Mucosa of rectum (tissue), 2 donors: ENCODE data around the gene ZNF319.

Experiments used
- H3K27ac ChIP-seq, 2 donors: one replicate each; pipeline ENCODE4 v1.7.0; 2013; ENCODE audit warnings: inconsistent platforms in 2 of 2, low read depth in 2 of 2, low read length in 2 of 2
- H3K27me3 ChIP-seq, 2 donors: one replicate each; pipeline ENCODE4 v1.7.0; 2013; ENCODE audit warnings: low read length in 2 of 2; ENCODE audit not compliant: control insufficient read depth in 2 of 2, insufficient read depth in 2 of 2
- H3K36me3 ChIP-seq, 2 donors: one replicate each; pipeline ENCODE4 v1.7.0; 2013; ENCODE audit warnings: low read length in 2 of 2; ENCODE audit not compliant: control insufficient read depth in 2 of 2, insufficient read depth in 2 of 2
- H3K4me1 ChIP-seq, 2 donors: one replicate each; pipeline ENCODE4 v1.7.0; 2013; ENCODE audit warnings: low read length in 2 of 2, mild to moderate bottlenecking in 1 of 2; ENCODE audit not compliant: control insufficient read depth in 2 of 2, insufficient read depth in 2 of 2
- H3K4me3 ChIP-seq, 2 donors: one replicate each; pipeline ENCODE4 v1.7.0; 2013; ENCODE audit warnings: low read length in 2 of 2
- H3K9ac ChIP-seq, 2 donors: one replicate each; pipeline ENCODE4 v1.7.0; 2013; ENCODE audit warnings: low read length in 2 of 2, low read depth in 1 of 2, mild to moderate bottlenecking in 1 of 2
- H3K9me3 ChIP-seq, 2 donors: one replicate each; pipeline ENCODE4 v1.7.0; 2013; ENCODE audit warnings: low read length in 2 of 2; ENCODE audit not compliant: control insufficient read depth in 2 of 2
- donor health status: healthy.
- donor health status: Normal muscosa, but diverticular disease.

ZNF319 gene

DNA sequence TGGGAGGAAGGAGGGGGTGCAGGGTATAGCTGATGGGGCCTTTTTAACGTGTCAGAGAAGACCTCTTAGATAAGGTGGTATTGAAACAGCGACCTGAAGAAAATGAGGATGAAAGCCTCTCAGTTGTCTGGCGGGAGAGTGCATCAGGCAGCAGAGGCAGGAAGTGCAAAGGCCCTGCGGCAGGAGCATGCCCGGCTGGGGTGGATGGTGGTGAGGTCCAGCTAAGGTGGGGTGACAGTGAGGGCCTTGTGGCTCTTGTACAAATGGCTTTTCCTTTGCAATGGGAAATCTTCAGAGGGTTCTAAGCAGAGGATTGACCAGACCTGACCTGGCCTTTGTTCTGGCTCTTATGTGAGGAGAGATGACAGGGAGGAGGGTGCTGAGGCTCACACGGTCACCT lies 36.5 kb upstream of the ZNF319 start:
- peaks cover 31 to 36% of the 10 kb centered on the region in 2 donors for H3K36me3 ChIP-seq

DNA sequence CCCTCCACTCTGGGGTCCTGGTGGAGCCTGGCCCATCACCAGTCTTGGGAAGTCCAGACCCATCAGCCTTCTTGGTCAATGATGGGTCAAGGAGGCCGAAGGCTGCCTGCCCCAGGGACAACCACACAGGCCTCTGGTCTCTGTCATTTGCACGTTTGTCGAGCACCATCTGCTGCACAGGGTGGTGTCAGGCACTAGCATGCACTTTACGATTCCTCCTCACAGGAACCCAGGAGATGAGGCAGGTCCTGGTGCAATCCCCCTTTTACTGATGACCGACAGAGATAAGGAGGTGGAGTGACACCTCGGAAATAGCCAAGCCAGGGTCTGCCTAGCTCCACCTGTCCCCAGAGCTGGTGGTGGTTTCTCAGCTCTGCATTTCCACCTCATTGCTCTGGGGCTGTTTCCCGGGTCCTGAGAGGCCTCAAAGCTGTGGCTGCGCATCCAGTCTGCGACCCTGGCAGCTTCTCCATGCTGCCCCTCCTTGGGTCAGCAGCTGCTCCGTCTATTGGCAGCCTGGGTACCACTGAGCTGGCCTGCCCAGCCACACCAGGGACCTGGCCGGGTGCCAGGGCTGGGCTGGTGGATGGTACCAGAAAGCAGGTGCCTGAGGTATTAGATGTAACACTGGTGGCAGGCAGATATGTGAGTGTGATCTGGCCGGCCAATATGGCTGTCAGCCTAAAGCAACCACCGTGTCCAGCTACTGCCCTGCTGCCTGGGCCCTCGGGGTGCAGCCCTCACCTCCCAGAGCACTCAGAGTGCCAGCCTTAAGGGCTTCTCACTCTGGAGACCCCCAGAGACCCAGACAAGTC lies 35.1 kb upstream of the ZNF319 start:
- Histone ChIP-seq H3K4me3 (no peak overlapping the region), H3K27ac (no peak overlapping the region), H3K27me3 (no peaks in the 10 kb centered on the region), H3K36me3 (peaks cover 27% of the 10 kb centered on the region in 2 donors), H3K9ac (no peak overlapping the region), H3K4me1 (peaks cover 0 to 3% of the 10 kb centered on the region in 2 donors), H3K9me3 (no peaks in the 10 kb centered on the region)

More for the DNA sequence above, 36.5 kb upstream of the ZNF319 start:
- no peak overlapping the region for H3K27ac ChIP-seq
- H3K9ac ChIP-seq = no peak overlapping the region
- no peak overlapping the region for H3K4me3 ChIP-seq
- no peaks in the 10 kb centered on the region for H3K27me3 ChIP-seq
- no peaks in the 10 kb centered on the region for H3K4me1 ChIP-seq
- H3K9me3 ChIP-seq = no peaks in the 10 kb centered on the region

DNA sequence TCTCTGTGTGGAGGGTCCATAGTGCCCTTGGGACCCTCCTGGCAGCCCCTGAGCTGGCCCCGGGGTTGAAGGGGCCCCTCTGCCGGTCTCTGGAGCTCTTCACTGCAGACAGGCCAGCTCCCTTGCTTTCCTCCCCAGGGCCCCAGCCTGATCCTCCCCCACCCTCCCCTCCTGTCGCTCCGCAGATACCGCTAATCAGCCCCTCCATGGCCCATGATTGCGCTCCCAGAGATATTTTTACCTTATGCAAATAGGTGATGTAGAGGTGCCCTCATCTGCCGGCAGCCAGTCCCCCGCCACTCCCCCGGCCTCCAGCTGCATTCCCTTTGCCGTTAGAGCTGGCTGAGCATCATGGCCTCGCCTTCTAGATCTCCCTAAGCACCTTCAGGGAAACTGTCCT lies 34.3 kb upstream of the ZNF319 start:
- Histone ChIP-seq H3K27ac (no peak overlapping the region), H3K4me1 (peaks cover 0 to 10% of the 10 kb centered on the region in 2 donors), H3K4me3 (no peak overlapping the region)

GRCh38 chr16:58034128-58034685 lies 33.7 kb upstream of the ZNF319 start:
- no peak overlapping the region for H3K4me3 ChIP-seq
- H3K27me3 ChIP-seq = no peaks in the 10 kb centered on the region
- no peaks in the 10 kb centered on the region for H3K9me3 ChIP-seq
- peaks cover 19% of the 10 kb centered on the region in 2 donors for H3K36me3 ChIP-seq
- no peak overlapping the region for H3K9ac ChIP-seq
- H3K4me1 ChIP-seq = peaks cover 1 to 15% of the 10 kb centered on the region in 2 donors
- H3K27ac ChIP-seq = no peak overlapping the region

More for the DNA sequence above, 34.3 kb upstream of the ZNF319 start:
- Histone ChIP-seq H3K36me3 (peaks cover 21 to 23% of the 10 kb centered on the region in 2 donors), H3K9ac (no peak overlapping the region), H3K9me3 (no peaks in the 10 kb centered on the region), H3K27me3 (no peaks in the 10 kb centered on the region)

DNA sequence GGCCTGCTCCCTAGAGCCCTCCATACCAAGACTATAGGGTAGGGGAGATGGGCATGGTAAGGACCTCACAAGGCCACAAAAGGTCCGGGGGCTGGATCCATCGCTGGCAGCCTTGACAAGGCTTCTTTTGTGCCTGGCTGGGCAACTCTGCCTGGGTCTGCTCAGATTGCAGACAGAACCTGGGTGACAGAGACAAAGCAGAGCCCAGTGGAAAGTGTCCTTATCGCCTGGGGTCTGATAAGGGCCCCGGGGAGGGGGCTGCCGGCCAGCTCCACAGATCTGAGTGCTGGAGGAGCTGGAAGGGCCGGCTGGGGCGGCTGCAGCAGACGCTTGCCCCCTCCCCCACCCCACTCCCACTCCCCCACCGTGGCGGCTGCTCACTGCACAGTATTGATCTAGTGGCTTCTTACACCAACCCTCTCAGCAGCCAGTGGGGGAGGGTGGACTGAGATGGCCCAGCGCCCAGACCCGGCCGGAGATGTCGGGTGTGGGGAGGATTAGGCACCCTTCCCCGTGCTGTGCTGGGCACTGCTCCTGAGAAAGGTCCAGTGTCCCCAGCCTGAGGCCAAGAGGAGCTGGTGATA lies 32.3 kb upstream of the ZNF319 start:
- Histone ChIP-seq H3K27ac (no peak overlapping the region), H3K9ac (no peak overlapping the region), H3K27me3 (no peaks in the 10 kb centered on the region), H3K9me3 (no peaks in the 10 kb centered on the region), H3K4me3 (no peak overlapping the region), H3K36me3 (peaks cover 10 to 11% of the 10 kb centered on the region in 2 donors), H3K4me1 (peaks cover 15 to 29% of the 10 kb centered on the region in 2 donors)

- Histone ChIP-seq H3K27ac (no peak overlapping the region), H3K4me1 (peaks cover 15 to 30% of the 10 kb centered on the region in 2 donors), H3K9me3 (no peaks in the 10 kb centered on the region), H3K36me3 (peaks cover 3 to 6% of the 10 kb centered on the region in 2 donors), H3K27me3 (no peaks in the 10 kb centered on the region), H3K4me3 (no peak overlapping the region), H3K9ac (no peak overlapping the region)
These were observed 30.7 kb upstream of the ZNF319 start for GRCh38 chr16:58031016-58031800.

GRCh38 chr16:58030136-58030840 lies 29.8 kb upstream of the ZNF319 start:
- peaks cover 17 to 31% of the 10 kb centered on the region in 2 donors for H3K4me1 ChIP-seq

GRCh38 chr16:58029410-58029809 lies 28.9 kb upstream of the ZNF319 start:
- no peak overlapping the region for H3K9ac ChIP-seq
- H3K27ac ChIP-seq = peak overlapping the region in 1 of 2 donors; percentile 43
- peak overlapping the region in 1 of 2 donors; percentile 19 for H3K4me3 ChIP-seq
- H3K4me1 ChIP-seq = peaks cover 23 to 36% of the 10 kb centered on the region in 2 donors
- peaks cover 3 to 6% of the 10 kb centered on the region in 2 donors for H3K36me3 ChIP-seq
- H3K27me3 ChIP-seq = no peaks in the 10 kb centered on the region
- no peaks in the 10 kb centered on the region for H3K9me3 ChIP-seq

More at GRCh38 chr16:58030136-58030840, 29.8 kb upstream of the ZNF319 start:
- H3K9me3 ChIP-seq = no peaks in the 10 kb centered on the region
- no peak overlapping the region for H3K4me3 ChIP-seq
- H3K9ac ChIP-seq = no peak overlapping the region
- peaks cover 3 to 6% of the 10 kb centered on the region in 2 donors for H3K36me3 ChIP-seq
- H3K27ac ChIP-seq = no peak overlapping the region
- H3K27me3 ChIP-seq = no peaks in the 10 kb centered on the region

DNA sequence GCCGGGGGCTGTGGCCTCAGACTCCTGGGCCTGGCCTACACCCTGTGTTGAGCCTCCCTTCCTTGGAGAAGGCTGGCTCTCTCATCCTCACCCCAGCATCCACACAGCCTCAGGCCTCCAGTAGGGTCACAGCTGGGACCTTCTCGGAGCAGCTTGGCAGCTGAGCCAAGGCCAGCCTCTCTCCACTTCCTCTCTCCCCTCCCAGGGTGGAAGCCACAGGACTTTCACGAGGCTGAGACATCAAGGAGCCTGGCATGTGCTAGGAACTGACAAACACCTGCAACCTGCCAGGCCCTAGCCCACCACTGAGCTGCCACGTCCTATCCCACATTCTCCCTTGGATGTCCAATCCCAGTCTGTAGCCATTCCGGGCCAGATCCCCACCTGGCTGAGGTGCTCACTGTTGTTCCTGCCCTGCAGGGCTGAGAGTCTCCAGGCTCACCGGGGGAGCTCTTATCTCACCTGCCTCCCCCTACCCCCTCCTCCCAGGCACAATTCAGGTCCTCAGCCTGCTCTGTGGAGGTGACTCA lies 28.1 kb upstream of the ZNF319 start:
- Histone ChIP-seq H3K9ac (peak overlapping the region in 1 of 2 donors; percentile 39), H3K27ac (peak overlapping the region; percentile 21 to 43), H3K4me3 (peak overlapping the region; percentile 80 to 92), H3K27me3 (no peaks in the 10 kb centered on the region), H3K4me1 (peaks cover 31 to 44% of the 10 kb centered on the region in 2 donors), H3K36me3 (peaks cover 3 to 4% of the 10 kb centered on the region in 2 donors), H3K9me3 (no peaks in the 10 kb centered on the region)
